WI38 (cell line): ENCODE results near the gene EIF4G3.
"Not testable (repeated sequence)": the region's sequence is repeated elsewhere in the genome, so short reads cannot be mapped to it uniquely, and the experiment has no call there.

Experiments used
- H3K4me3 ChIP-seq: 2 replicates; pipeline ENCODE4 v1.5.1; 2011; ENCODE audit warnings: low read depth, mild to moderate bottlenecking, control low read depth, low read length
- CTCF ChIP-seq: IDR thresholded peaks from 2 replicates; pipeline ENCODE4 v1.5.1; 2012; ENCODE audit warnings: low read depth, mild to moderate bottlenecking, control low read depth, low read length

EIF4G3 gene

DNA sequence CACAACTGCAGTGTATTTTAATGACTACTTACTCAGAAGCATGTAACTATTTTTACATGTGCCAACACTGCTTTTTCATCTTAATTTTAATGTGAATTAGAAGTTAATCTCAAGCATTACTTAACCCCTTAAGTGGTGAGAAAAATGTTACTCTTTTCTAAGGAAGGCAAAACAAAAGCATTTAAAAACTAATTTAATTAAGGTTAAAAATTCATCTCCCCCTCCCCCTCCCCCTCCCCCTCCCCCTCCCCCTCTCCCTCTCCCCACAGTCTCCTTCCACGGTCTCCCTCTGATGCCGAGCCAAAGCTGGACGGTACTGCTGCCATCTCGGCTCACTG lies 362.2 kb downstream of the EIF4G3 start:
- H3K4me3 ChIP-seq, result no peak overlapping the region
- no peak for TF ChIP-seq CTCF

GRCh38 chr1:20811916-20812315 lies 364.8 kb downstream of the EIF4G3 start:
- H3K4me3 ChIP-seq, result no peak overlapping the region
- no peak for TF ChIP-seq CTCF

- no peak for TF ChIP-seq CTCF
- H3K4me3 ChIP-seq, result no peak overlapping the region
Measured at GRCh38 chr1:20793236-20793635, 383.5 kb downstream of the EIF4G3 start.

GRCh38 chr1:20792196-20792595 lies 384.5 kb downstream of the EIF4G3 start:
- TF ChIP-seq CTCF, result no peak
- no peak overlapping the region for H3K4me3 ChIP-seq

DNA sequence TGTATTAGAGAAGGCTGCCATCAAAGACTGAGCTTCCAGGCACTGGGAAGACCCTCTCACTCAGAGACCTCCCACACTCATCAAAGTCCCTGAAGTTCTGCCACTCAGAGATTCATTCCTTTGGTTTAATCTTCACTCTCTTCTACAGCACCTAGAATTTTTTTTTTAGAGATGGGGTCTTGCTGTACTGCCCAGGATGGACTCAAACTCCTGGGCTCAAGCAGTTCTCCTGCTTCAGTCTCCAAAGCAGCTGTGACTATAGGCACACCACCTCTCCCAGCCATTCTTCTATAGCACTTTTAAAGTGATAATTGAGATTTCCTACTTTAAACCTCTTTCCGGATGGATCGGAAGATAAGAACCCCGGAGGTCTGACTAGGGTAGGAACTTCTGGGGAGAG lies 385.9 kb downstream of the EIF4G3 start:
- H3K4me3 ChIP-seq, result no peak overlapping the region
- no peak for TF ChIP-seq CTCF

DNA sequence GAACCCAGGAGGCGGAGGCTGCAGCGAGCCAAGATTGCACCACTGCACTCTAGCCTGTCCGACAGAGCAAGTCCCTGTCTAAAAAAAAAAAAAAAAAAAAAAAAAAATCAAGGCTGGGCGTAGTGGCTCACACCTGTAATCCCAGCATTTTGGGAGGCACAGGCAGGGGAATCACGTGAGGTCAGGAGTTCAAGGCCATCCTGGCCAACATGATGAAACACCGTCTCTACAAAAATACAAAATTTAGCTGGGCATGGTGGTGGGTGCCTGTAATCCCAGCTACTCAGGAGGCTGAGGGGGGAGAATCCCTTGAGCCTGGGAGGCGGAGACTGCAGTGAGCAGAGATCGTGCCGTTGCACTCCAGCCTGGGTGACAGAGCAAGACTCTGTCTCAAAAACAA lies 387.1 kb downstream of the EIF4G3 start:
- H3K4me3 ChIP-seq, result not testable (repeated sequence)

DNA sequence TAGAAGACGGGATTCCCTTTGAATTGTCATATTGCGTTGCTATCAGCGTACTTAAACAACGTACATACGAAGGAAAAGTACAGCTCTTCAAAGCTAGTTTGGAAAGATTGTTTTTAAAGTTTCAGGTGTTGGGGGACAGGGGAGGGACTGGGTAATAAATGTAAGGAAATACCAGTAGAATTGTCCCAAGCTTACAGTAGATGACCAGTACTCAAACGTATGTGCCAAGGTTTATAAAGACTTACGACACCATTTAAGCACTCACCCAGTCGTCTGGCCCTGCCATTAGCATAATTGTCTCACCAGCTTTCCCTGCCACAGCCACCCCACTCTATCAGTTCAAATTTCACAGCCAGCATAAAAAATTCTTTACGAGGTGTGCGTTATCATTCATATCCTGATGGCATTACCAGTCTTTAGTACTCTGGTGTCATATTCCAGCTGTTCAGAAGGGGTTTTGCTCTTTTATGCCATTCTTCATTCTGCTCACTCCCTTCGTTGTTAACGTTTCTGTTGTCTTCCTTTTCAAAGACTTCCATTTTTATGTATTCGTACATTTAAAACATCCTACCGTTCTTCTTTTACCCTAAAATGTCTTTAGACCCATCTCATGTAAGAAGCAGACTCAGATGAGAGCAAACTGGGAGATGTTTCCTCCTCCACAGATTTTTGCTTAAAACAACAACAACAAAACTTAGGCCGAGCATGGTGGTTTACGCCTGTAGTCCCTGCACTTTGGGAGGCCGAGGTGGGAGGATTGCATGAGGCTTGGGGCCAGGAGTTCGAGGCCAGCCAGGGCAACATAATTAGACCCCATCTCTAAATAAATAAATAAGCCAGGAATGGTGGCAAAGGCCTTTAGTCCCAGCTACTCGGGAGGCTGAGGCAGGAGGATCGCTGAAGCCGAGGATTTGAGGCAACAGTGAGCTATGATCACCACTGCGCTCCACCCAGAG lies 388.6 kb downstream of the EIF4G3 start:
- peak overlapping the region; percentile 96 for H3K4me3 ChIP-seq
- TF ChIP-seq CTCF, result no peak
